Measurements from ENCODE around the gene MAEL. TPM values are rescaled to one million over a fixed set of nuclear protein-coding genes. Genes with fewer than 3 reads are reported as not detected.

The MAEL gene
- polyA plus RNA-seq, 1 of the 3 experiments (the other 2 are of a cell fraction) = not detected

DNA sequence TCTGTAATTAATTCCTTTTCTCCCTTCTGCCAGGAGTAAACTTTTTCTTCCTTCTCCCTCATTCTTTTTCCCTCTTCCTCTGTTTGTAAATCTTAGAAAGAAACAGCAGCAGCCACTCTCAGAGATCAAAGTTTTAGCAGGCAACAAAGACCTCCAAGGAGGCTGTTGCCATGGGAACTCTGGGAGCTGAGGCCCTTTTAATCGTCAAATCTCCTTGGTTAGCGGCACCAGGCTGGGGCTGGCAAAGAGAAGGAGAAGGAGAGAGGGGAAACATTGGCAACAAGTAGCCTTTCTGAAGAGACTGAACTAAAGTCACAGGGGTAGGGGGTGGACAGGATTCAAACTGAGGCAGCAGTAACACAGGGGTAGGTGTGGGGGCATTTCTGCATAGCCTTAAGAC lies 38.9 kb upstream of the MAEL start:
- WGBS (ENCODE audit: low lambda C conversion rate) = 4% methylated on average over 2 of the region's 2 CpGs
- CTCF ChIA-PET = interaction anchor here (3.3 kb wide), 1 partner anchor 40 kb away, joined by 16 read pairs; no protein-coding TSS in a partner anchor

More for the DNA sequence above, 38.9 kb upstream of the MAEL start:
- Histone ChIP-seq H3K27ac (ENCODE audit: low read depth in 2 of 2, low read length in 1 of 2) (no peak overlapping the region), H3K9ac (no peak overlapping the region), H3K4me1 (ENCODE audit: control insufficient read depth in 1 of 2, insufficient read depth in 2 of 2, low read depth in 1 of 2, low read length in 1 of 2) (peaks cover 0 to 5% of the 10 kb centered on the region in 2 experiments; a peak in 1 of 4 replicates), H3K79me2 (ENCODE audit: insufficient read depth) (no peaks in the 10 kb centered on the region), H3K4me2 (no peak overlapping the region), H3K4me3 (ENCODE audit: low read depth in 2 of 2, low read length in 1 of 2) (no peak overlapping the region), H4K20me1 (ENCODE audit: insufficient read depth) (no peaks in the 10 kb centered on the region), H2AFZ (ENCODE audit: low read depth) (no peak overlapping the region), H3K9me3 (no peaks in the 10 kb centered on the region), H3K27me3 (ENCODE audit: insufficient read depth) (peaks cover 22% of the 10 kb centered on the region; the same call in 1 of the 2 replicates), H3K9me2 (no peaks in the 10 kb centered on the region), H3F3A (replicated peaks; ENCODE audit: insufficient read depth) (no peaks in the 10 kb centered on the region), H3K36me3 (replicated peaks in 1 of 2; ENCODE audit: control insufficient read depth in 1 of 2, insufficient read depth in 2 of 2, low read length in 1 of 2) (no peaks in the 10 kb centered on the region)
- no peak for TF ChIP-seq TEAD4 (IDR thresholded peaks at IDR 0.05; ENCODE audit: borderline replicate concordance, insufficient read depth)
- TF ChIP-seq, protein P1, sequence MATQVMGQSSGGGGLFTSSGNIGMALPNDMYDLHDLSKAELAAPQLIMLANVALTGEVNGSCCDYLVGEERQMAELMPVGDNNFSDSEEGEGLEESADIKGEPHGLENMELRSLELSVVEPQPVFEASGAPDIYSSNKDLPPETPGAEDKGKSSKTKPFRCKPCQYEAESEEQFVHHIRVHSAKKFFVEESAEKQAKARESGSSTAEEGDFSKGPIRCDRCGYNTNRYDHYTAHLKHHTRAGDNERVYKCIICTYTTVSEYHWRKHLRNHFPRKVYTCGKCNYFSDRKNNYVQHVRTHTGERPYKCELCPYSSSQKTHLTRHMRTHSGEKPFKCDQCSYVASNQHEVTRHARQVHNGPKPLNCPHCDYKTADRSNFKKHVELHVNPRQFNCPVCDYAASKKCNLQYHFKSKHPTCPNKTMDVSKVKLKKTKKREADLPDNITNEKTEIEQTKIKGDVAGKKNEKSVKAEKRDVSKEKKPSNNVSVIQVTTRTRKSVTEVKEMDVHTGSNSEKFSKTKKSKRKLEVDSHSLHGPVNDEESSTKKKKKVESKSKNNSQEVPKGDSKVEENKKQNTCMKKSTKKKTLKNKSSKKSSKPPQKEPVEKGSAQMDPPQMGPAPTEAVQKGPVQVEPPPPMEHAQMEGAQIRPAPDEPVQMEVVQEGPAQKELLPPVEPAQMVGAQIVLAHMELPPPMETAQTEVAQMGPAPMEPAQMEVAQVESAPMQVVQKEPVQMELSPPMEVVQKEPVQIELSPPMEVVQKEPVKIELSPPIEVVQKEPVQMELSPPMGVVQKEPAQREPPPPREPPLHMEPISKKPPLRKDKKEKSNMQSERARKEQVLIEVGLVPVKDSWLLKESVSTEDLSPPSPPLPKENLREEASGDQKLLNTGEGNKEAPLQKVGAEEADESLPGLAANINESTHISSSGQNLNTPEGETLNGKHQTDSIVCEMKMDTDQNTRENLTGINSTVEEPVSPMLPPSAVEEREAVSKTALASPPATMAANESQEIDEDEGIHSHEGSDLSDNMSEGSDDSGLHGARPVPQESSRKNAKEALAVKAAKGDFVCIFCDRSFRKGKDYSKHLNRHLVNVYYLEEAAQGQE (IDR thresholded peaks at IDR 0.05; ENCODE audit: low read depth, low read length) = no peak
- no peak for TF ChIP-seq YY1 (IDR thresholded peaks at IDR 0.05; ENCODE audit: low read depth)
- TF ChIP-seq FOXJ3 (CRISPR knock-in tag; IDR thresholded peaks at IDR 0.05) = no peak
- TF ChIP-seq, protein P2, sequence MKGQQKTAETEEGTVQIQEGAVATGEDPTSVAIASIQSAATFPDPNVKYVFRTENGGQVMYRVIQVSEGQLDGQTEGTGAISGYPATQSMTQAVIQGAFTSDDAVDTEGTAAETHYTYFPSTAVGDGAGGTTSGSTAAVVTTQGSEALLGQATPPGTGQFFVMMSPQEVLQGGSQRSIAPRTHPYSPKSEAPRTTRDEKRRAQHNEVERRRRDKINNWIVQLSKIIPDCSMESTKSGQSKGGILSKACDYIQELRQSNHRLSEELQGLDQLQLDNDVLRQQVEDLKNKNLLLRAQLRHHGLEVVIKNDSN (IDR thresholded peaks at IDR 0.05; ENCODE audit: borderline replicate concordance, low read depth) = no peak
- no peak for TF ChIP-seq EZH2phosphoT487 (IDR thresholded peaks at IDR 0.05; ENCODE audit: borderline replicate concordance, low read depth)
- TF ChIP-seq TAF1 (IDR thresholded peaks at IDR 0.05; ENCODE audit: borderline replicate concordance, low read depth, low read length) = no peak
- no peak for TF ChIP-seq SIN3A (IDR thresholded peaks at IDR 0.05; ENCODE audit: borderline replicate concordance, low read depth, low read length)
- no peak for TF ChIP-seq ELF1 (IDR thresholded peaks at IDR 0.05)
- TF ChIP-seq, protein P3, sequence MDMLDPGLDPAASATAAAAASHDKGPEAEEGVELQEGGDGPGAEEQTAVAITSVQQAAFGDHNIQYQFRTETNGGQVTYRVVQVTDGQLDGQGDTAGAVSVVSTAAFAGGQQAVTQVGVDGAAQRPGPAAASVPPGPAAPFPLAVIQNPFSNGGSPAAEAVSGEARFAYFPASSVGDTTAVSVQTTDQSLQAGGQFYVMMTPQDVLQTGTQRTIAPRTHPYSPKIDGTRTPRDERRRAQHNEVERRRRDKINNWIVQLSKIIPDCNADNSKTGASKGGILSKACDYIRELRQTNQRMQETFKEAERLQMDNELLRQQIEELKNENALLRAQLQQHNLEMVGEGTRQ (IDR thresholded peaks at IDR 0.05; ENCODE audit: borderline replicate concordance, low read depth, low read length) = no peak
- TF ChIP-seq GATA2 (CRISPR knock-in tag; IDR thresholded peaks at IDR 0.05) = no peak
- no peak for TF ChIP-seq TCF12 (IDR thresholded peaks at IDR 0.05)
- no peak for TF ChIP-seq POLR2AphosphoS5 (IDR thresholded peaks at IDR 0.05; ENCODE audit: low read depth, low read length)
- no peak for TF ChIP-seq RCOR1 (IDR thresholded peaks at IDR 0.05; ENCODE audit: low read length)
- TF ChIP-seq JUND (IDR thresholded peaks at IDR 0.05) = no peak
- no peak for TF ChIP-seq RFX5 (IDR thresholded peaks at IDR 0.05; ENCODE audit: low read length)
- no peak for TF ChIP-seq MXI1 (IDR thresholded peaks at IDR 0.05; ENCODE audit: low read depth, low read length)
- TF ChIP-seq NRF1 (IDR thresholded peaks at IDR 0.05; ENCODE audit: low read depth, low read length) = no peak
- TF ChIP-seq RXRA (IDR thresholded peaks at IDR 0.05; ENCODE audit: borderline replicate concordance, low read depth) = no peak
- POLR2A ChIA-PET = no interaction called here
- no peak for DNase-seq

All from SK-N-SH (cell line).